ENCODE measurements around the gene ERBB4.

The ERBB4 gene

DNA sequence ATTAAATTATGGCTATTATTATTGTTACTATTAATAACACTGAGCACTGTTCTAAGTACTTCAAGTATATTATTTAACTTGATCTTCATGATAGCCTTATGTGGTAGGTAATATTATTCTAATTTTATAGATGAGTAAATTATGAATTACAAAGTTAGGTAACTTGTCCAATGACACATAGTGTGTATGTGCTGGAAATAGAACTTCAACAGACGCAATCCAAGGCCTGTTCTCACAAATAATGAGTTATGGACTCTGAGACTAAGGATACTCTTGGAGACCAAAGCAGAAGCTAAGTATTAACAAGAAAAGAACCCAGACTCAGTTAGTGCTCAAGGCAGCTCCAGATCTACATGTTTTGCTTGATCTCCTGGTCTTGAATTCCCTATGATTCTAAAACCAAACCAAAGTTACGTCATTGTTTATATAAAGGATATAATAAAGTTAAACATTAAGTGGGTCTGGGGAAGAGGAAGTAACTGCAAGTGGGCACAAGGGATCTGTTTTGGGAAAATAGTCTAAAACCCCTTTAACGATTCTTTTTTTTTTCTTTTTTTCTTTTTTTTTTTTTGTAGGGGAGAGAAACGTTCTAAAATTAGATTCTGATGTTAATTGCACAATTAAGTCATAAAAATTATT is 211.3 kb downstream of the ERBB4 start:
- TF ChIP-seq, protein P1, sequence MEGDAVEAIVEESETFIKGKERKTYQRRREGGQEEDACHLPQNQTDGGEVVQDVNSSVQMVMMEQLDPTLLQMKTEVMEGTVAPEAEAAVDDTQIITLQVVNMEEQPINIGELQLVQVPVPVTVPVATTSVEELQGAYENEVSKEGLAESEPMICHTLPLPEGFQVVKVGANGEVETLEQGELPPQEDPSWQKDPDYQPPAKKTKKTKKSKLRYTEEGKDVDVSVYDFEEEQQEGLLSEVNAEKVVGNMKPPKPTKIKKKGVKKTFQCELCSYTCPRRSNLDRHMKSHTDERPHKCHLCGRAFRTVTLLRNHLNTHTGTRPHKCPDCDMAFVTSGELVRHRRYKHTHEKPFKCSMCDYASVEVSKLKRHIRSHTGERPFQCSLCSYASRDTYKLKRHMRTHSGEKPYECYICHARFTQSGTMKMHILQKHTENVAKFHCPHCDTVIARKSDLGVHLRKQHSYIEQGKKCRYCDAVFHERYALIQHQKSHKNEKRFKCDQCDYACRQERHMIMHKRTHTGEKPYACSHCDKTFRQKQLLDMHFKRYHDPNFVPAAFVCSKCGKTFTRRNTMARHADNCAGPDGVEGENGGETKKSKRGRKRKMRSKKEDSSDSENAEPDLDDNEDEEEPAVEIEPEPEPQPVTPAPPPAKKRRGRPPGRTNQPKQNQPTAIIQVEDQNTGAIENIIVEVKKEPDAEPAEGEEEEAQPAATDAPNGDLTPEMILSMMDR (IDR thresholded peaks at IDR 0.05; ENCODE audit: low read depth, low read length), result no peak
- no peak for DNase-seq
- no peaks in the 10 kb centered on the region for H3K27me3 ChIP-seq (ENCODE audit: insufficient read depth, low read depth, severe bottlenecking)

DNA sequence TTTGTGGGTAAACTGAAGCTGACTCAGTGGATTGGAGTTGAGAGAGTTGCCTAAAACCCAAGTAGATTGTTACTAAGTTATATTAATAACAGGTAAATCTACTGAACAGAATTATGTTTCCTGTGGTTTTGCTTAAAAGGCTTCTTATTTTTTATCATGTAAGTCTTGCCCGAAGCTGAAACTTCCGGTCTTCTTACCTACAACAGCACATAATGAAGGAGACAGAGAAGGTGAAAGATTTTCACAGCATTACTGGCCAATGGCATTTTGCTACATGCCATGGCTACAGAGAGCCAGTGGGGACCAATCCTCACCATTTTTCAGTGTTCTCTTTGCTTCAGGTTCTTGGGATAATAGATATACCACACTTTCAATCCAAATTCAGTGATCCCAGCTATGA is 220.0 kb downstream of the ERBB4 start:
- Histone ChIP-seq H3K27me3 (ENCODE audit: insufficient read depth, low read depth, severe bottlenecking) (no peaks in the 10 kb centered on the region), H3K36me3 (no peaks in the 10 kb centered on the region), H3K4me3 (ENCODE audit: low read depth, low read length) (no peak overlapping the region), H3K9me3 (ENCODE audit: severe bottlenecking) (no peaks in the 10 kb centered on the region), H3K27ac (no peak overlapping the region)
- DNase-seq, result no peak
- TF ChIP-seq, protein P1 (IDR thresholded peaks at IDR 0.05; ENCODE audit: low read depth, low read length), result no peak

More for the DNA sequence above, 211.3 kb downstream of the ERBB4 start:
- Histone ChIP-seq H3K36me3 (no peaks in the 10 kb centered on the region), H3K27ac (no peak overlapping the region), H3K9me3 (ENCODE audit: severe bottlenecking) (no peaks in the 10 kb centered on the region), H3K4me3 (ENCODE audit: low read depth, low read length) (no peak overlapping the region)

DNA sequence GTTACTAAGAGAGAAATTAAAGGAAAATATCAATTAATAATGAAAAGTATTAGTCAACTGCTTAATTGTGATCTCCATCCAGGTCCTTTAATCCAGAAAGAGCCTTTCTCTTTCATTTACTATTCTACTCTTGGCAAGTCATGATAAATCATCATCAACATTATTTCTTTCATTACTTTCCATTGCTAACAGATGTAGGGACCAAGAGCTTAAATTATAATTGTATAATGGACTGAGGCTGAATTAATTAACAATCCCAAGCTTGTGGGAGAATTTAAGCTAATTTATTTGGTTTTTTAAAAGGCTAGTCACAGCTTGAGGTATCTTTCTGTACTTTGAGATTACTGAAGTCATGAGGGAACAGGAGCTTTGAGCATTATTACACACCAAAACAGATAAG is 223.9 kb downstream of the ERBB4 start:
- Histone ChIP-seq H3K36me3 (no peaks in the 10 kb centered on the region), H3K27ac (no peak overlapping the region), H3K27me3 (ENCODE audit: insufficient read depth, low read depth, severe bottlenecking) (no peaks in the 10 kb centered on the region), H3K9me3 (ENCODE audit: severe bottlenecking) (no peaks in the 10 kb centered on the region), H3K4me3 (ENCODE audit: low read depth, low read length) (no peak overlapping the region)
- TF ChIP-seq, protein P1 (IDR thresholded peaks at IDR 0.05; ENCODE audit: low read depth, low read length), result no peak
- DNase-seq, result no peak

DNA sequence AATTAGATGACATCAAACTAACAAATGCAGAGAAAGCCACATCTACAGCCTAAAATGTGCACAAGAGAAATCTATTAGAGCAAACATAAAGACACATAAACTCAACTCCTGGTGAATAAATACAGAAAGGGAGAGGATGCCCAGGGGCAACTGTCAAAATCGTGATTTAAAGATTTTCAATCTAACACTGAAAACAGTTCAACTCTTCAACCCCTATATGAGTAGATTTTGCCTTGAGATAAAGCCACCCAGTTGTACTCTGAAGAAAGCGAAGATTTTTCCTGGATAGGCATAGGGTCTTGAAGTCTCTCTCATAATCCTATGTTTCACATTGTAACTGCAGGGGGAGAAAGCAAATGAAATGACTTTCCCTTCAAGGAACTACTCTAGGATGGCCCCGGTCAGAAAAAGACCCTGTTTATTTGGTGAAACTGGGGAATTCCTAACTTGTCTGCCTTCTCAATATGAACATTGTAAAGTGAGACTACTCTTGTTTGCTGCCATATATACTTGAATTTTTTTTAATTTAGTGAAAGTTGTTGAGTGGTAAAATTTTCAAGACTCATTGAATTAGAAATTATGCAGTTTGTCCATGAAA is 226.7 kb downstream of the ERBB4 start:
- Histone ChIP-seq H3K27me3 (ENCODE audit: insufficient read depth, low read depth, severe bottlenecking) (no peaks in the 10 kb centered on the region), H3K27ac (no peak overlapping the region), H3K36me3 (no peaks in the 10 kb centered on the region), H3K9me3 (ENCODE audit: severe bottlenecking) (no peaks in the 10 kb centered on the region), H3K4me3 (ENCODE audit: low read depth, low read length) (no peak overlapping the region)
- TF ChIP-seq, protein P1 (IDR thresholded peaks at IDR 0.05; ENCODE audit: low read depth, low read length), result no peak
- DNase-seq, result no peak

DNA sequence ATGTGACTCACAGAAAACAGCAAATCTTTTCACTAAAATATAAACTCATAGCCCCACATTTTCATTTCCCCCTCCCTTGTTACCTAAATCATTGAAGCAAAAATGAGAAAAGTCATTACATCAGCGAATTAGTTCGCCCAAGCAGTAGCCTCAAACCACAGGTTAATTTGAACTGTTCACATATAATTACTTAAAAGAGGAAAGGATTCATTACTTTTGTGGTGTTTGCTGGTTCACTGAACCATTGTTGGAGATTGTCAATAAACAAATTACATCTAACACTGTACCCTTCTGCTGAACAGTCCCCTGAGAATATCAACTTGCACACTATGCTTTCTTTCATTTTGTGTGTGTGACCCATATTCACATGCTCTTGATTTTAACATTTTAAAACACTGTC is 238.7 kb downstream of the ERBB4 start:
- Histone ChIP-seq H3K4me3 (ENCODE audit: low read depth, low read length) (no peak overlapping the region), H3K9me3 (ENCODE audit: severe bottlenecking) (no peaks in the 10 kb centered on the region), H3K36me3 (no peaks in the 10 kb centered on the region), H3K27me3 (ENCODE audit: insufficient read depth, low read depth, severe bottlenecking) (no peaks in the 10 kb centered on the region), H3K27ac (no peak overlapping the region)
- no peak for DNase-seq
- TF ChIP-seq, protein P1 (IDR thresholded peaks at IDR 0.05; ENCODE audit: low read depth, low read length), result no peak

DNA sequence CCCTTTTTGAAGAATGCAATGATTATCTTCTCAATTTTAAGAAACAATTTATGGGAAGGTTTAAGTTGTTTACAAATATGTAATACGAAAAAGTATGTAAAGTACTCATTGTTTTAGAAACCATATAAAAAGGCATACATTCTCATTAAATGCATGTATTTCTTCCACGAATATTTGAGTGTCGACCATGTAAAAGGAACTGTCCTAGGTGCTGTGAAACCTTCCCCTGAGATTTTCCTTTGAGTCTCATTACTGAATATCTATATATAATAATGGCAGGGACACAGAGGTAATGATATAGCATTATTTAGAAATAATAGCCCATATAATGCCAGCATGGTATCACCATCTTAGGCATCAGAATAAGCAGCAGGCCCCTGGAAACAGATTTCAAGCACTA is 239.3 kb downstream of the ERBB4 start:
- H3K27ac ChIP-seq, result no peak overlapping the region
- no peak overlapping the region for H3K4me3 ChIP-seq (ENCODE audit: low read depth, low read length)
- H3K27me3 ChIP-seq (ENCODE audit: insufficient read depth, low read depth, severe bottlenecking), result no peaks in the 10 kb centered on the region
- H3K9me3 ChIP-seq (ENCODE audit: severe bottlenecking), result no peaks in the 10 kb centered on the region
- no peak for DNase-seq
- TF ChIP-seq, protein P1 (IDR thresholded peaks at IDR 0.05; ENCODE audit: low read depth, low read length), result no peak
- H3K36me3 ChIP-seq, result no peaks in the 10 kb centered on the region
